Keratinocyte (primary cell): Measurements from ENCODE around the gene CCDC77. TPM values are rescaled to one million over a fixed set of nuclear protein-coding genes. Genes with fewer than 3 reads are reported as not detected.

ENCODE experiments used
- DNase-seq: peaks from one replicate; pipeline ENCODE4 v3.0.0-alpha.2; 2011; ENCODE audit warnings: low read depth, missing footprints, low spot score
- FAIRE-seq: peaks from 2 replicates; lab custom pipeline; 2011; peaks lifted over from hg19 to GRCh38; lab: Jason Lieb, UNC
- H2AFZ ChIP-seq: 2 replicates; pipeline ENCODE4 v1.6.0; 2012; ENCODE audit warnings: low read length, control low read depth, inconsistent platforms; ENCODE audit not compliant: control insufficient read depth
- H3K27ac ChIP-seq: 2 replicates; pipeline ENCODE4 v1.5.1; 2011; ENCODE audit warnings: low read length; ENCODE audit not compliant: control insufficient read depth, insufficient read depth
- H3K27me3 ChIP-seq: 3 replicates; pipeline ENCODE4 v1.6.0; 2011; ENCODE audit warnings: low read length; ENCODE audit not compliant: control insufficient read depth, insufficient read depth; ENCODE audit errors: extremely low read depth
- H3K36me3 ChIP-seq, 2 experiments: 2 replicates in 1 of 2; 3 replicates in 1 of 2; pipeline ENCODE4 v1.5.1; 2011; ENCODE audit warnings: low read length in 2 of 2, mild to moderate bottlenecking in 1 of 2; ENCODE audit not compliant: control insufficient read depth in 2 of 2, insufficient read depth in 2 of 2; ENCODE audit errors: extremely low read depth in 1 of 2
- H3K4me1 ChIP-seq: 3 replicates; pipeline ENCODE4 v1.5.1; 2011; ENCODE audit warnings: low read length; ENCODE audit not compliant: control insufficient read depth, insufficient read depth; ENCODE audit errors: extremely low read depth
- H3K4me2 ChIP-seq: 3 replicates; pipeline ENCODE4 v1.6.0; 2011; ENCODE audit warnings: low read depth, low read length; ENCODE audit not compliant: control insufficient read depth, insufficient read depth; ENCODE audit errors: extremely low read depth
- H3K4me3 ChIP-seq, 3 experiments: fragments of 200-600 bp in 1 of 3; sonication (generic) in 1 of 3; 2 replicates in 2 of 3; 3 replicates in 1 of 3; pipeline ENCODE4 v1.5.1; 2011 to 2016; ENCODE audit warnings: low read length in 3 of 3, mild to moderate bottlenecking in 3 of 3, control low read depth in 2 of 3, inconsistent platforms in 1 of 3, low read depth in 1 of 3, mixed read lengths in 1 of 3, mixed run types in 1 of 3, moderate library complexity in 1 of 3; ENCODE audit not compliant: control insufficient read depth in 2 of 3, insufficient read depth in 2 of 3; ENCODE audit errors: extremely low read depth in 1 of 3
- H3K79me2 ChIP-seq: 2 replicates; pipeline ENCODE4 v1.6.0; 2012; ENCODE audit warnings: low read length; ENCODE audit not compliant: control insufficient read depth, insufficient read depth
- H3K9ac ChIP-seq: 3 replicates; pipeline ENCODE4 v1.6.0; 2011; ENCODE audit warnings: low read length; ENCODE audit not compliant: control insufficient read depth, insufficient read depth; ENCODE audit errors: extremely low read depth
- H3K9me1 ChIP-seq: 3 replicates; pipeline ENCODE4 v1.6.0; 2011; ENCODE audit warnings: low read length; ENCODE audit not compliant: control insufficient read depth, insufficient read depth; ENCODE audit errors: extremely low read depth
- H3K9me3 ChIP-seq: 2 replicates; pipeline ENCODE4 v1.5.1; 2012; ENCODE audit warnings: low read depth, low read length; ENCODE audit not compliant: control insufficient read depth
- H4K20me1 ChIP-seq: 3 replicates; pipeline ENCODE4 v1.6.0; 2011; ENCODE audit warnings: low read length; ENCODE audit not compliant: control insufficient read depth, insufficient read depth; ENCODE audit errors: extremely low read depth
- CTCF ChIP-seq, 3 experiments: IDR thresholded peaks in 1 of 3; conservative IDR thresholded peaks in 1 of 3; optimal IDR thresholded peaks in 1 of 3; 2 replicates in 2 of 3; 3 replicates in 1 of 3; pipeline versions ENCODE3 to v1.5.1; 2011; ENCODE audit warnings: low read length in 3 of 3, mild to moderate bottlenecking in 3 of 3, moderate library complexity in 2 of 3, control low read depth in 1 of 3, inconsistent platforms in 1 of 3; ENCODE audit not compliant: insufficient read depth in 2 of 3; ENCODE audit errors: extremely low read depth in 1 of 3
- EZH2 ChIP-seq: IDR thresholded peaks from one replicate; pipeline ENCODE4 v1.6.1; 2012; ENCODE audit warnings: inconsistent platforms, mild to moderate bottlenecking, low read length, moderate library complexity
- dilution Hi-C: fragments of 300-500 bp; cut with MboI; formaldehyde crosslinking; loops from one replicate; pipeline ENCODE4 v1.7.0; 2020; ENCODE audit warnings: low sequenced_read_pairs; ENCODE audit not compliant: extremely low pct_ligation_motif_present
- polyA plus RNA-seq, 5 experiments: library from polyadenylated mRNA; depleted of rRNA in 3 of 5; stranded (reverse) in 3 of 5; stranded (forward) in 1 of 5; unstranded in 1 of 5; fragments of >200 nt; gene quantifications; 1 replicate in 1 of 5; 2 replicates in 3 of 5; 3 replicates in 1 of 5; pipeline versions ENCODE4 v1.2.1 to v1.2.3, GENCODE V29; 2011 to 2012; ENCODE audit warnings: missing spikeins in 2 of 5, low read depth in 1 of 5, low replicate concordance in 1 of 5

CCDC77 gene
- polyA plus RNA-seq, 1 donor (not counting 4 experiments of a cell fraction or from before 2014, with no cell fraction given): 8.3 TPM

GRCh38 chr12:479161-479560 lies 77.7 kb downstream of the CCDC77 start:
- no peak for DNase-seq
- Histone ChIP-seq H3K4me2 (no peak overlapping the region), H3K4me3 (no peak overlapping the region), H3K4me1 (no peaks in the 10 kb centered on the region), H3K9me3 (no peaks in the 10 kb centered on the region), H3K79me2 (no peaks in the 10 kb centered on the region), H3K27me3 (no peaks in the 10 kb centered on the region), H3K36me3 (peaks cover 1 to 3% of the 10 kb centered on the region in 2 experiments), H3K9ac (no peak overlapping the region), H2AFZ (no peak overlapping the region), H4K20me1 (no peaks in the 10 kb centered on the region), H3K9me1 (no peaks in the 10 kb centered on the region), H3K27ac (no peak overlapping the region)
- dilution Hi-C loops: loop anchor here (5.0 kb wide), 1 partner anchor 63 kb away; no protein-coding TSS in a partner anchor
- FAIRE-seq: no peak
- no peak for TF ChIP-seq CTCF (optimal IDR thresholded peaks at IDR 0.05 in 1 of 3, IDR thresholded peaks at IDR 0.05 in 1 of 3, conservative IDR thresholded peaks at IDR 0.05 in 1 of 3; ENCODE audit: extremely low read depth in 1 of 3, insufficient read depth in 2 of 3, low read length in 3 of 3)
- TF ChIP-seq EZH2: no peak

- H3K4me1 ChIP-seq: no peaks in the 10 kb centered on the region
- DNase-seq (no peak), FAIRE-seq (no peak)
- no peak overlapping the region for H3K4me2 ChIP-seq
- H3K79me2 ChIP-seq: no peaks in the 10 kb centered on the region
- dilution Hi-C loops: no loop called here
- no peak overlapping the region for H3K4me3 ChIP-seq
- no peaks in the 10 kb centered on the region for H3K9me3 ChIP-seq
- H4K20me1 ChIP-seq: no peaks in the 10 kb centered on the region
- H3K36me3 ChIP-seq: peaks cover 1 to 3% of the 10 kb centered on the region in 2 experiments
- H3K9ac ChIP-seq: no peak overlapping the region
- H2AFZ ChIP-seq: no peak overlapping the region
- H3K27ac ChIP-seq: no peak overlapping the region
- H3K27me3 ChIP-seq: no peaks in the 10 kb centered on the region
- no peak for TF ChIP-seq CTCF (optimal IDR thresholded peaks at IDR 0.05 in 1 of 3, IDR thresholded peaks at IDR 0.05 in 1 of 3, conservative IDR thresholded peaks at IDR 0.05 in 1 of 3; ENCODE audit: extremely low read depth in 1 of 3, insufficient read depth in 2 of 3, low read length in 3 of 3)
- no peak for TF ChIP-seq EZH2
- no peaks in the 10 kb centered on the region for H3K9me1 ChIP-seq
Measured at GRCh38 chr12:480831-481816, 79.7 kb downstream of the CCDC77 start.
